GM08714 (cell line): ENCODE data around the gene TSEN54.

ENCODE experiments used
- H3K4me3 ChIP-seq: fragments of 200-500 bp; sonication (Bioruptor generic); 2 replicates; pipeline ENCODE4 v1.5.1; 2014; ENCODE audit warnings: mild to moderate bottlenecking, low read length, inconsistent platforms
- ZNF274 ChIP-seq: IDR thresholded peaks from 2 replicates; pipeline ENCODE4 v1.6.1; 2012; ENCODE audit warnings: mild to moderate bottlenecking, low read depth, low read length

Gene TSEN54

DNA sequence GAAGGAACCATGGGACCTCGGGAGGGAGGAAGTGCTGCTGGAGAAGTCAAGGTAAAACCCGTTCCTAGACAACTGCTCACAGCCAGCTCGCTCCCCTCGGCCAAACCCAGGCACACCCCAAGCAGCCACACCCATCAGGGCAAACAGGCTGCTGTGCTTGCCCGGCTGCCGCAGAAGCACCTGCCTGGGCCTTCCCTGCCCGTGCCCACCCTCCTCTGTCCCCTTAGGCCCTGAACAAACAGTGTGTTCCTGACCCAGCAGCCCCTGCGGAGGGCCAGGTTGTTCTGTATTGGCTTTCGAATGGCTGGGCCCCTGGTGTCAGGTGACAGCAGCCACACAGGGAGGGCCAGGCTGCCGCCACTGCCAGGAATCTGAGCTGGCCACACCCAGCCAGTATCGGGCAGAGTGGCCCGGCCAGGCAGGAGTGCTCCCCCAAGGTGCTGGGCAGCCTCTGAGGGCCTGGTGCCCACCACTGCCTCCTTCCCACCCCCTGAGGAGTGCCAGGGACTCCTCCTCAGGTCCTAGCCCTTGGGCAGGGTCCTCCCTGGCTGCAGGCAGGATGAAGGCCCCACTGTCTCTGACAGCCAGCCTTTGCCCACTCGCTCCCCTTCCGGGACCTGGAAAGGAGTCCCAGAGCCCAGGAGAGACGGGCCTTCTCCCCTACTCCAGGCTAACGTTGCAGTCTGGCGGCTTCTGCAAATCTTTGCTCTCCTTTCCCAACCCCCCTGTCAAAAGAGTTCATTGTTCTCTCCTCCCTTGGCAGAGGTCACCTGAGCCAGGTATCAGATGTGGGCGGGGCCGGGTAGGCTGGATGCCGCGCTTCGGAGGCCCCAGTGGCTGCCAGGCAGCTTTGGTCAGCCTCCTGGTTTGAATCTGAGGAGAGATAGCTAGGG lies 33.2 kb downstream of the TSEN54 start:
- H3K4me3 ChIP-seq = no peak overlapping the region
- TF ChIP-seq ZNF274 = no peak

DNA sequence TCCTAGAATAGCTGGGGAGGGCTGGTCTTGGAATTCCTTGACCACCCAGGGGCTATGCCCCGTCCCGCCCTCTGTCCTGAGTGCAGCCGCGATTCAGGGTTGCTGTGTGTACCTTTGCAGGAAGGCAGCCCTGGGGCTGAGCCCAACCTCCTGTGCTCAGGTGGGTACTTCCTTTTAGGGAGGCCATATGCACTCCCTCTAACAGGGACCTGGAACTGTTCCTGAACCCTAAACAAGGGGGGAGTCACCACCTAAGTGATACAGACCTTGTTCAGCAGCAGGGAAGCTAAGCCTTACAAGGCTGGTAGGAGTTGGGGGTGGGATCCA lies 33.8 kb downstream of the TSEN54 start:
- TF ChIP-seq ZNF274 = no peak
- H3K4me3 ChIP-seq = no peak overlapping the region

DNA sequence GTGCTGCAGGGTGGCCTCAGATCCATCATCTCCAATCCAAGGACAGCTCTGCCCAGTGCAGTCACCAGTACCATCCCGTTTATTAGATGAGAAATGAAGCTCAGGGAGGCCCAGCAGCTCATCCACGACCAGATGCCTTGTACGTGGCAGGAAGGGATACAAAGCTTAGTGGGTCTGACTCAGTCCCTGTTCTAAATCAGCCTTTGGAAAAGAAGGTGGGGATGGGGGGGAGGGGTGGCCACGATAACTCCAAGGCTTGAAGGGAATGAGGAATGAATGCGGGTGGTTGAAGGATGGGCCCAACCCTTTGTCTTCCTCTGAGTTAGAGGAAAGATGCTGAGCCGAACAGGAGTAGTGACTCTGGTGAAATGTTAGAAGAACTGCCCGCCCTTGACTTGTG lies 34.9 kb downstream of the TSEN54 start:
- no peak overlapping the region for H3K4me3 ChIP-seq
- TF ChIP-seq ZNF274 = no peak

DNA sequence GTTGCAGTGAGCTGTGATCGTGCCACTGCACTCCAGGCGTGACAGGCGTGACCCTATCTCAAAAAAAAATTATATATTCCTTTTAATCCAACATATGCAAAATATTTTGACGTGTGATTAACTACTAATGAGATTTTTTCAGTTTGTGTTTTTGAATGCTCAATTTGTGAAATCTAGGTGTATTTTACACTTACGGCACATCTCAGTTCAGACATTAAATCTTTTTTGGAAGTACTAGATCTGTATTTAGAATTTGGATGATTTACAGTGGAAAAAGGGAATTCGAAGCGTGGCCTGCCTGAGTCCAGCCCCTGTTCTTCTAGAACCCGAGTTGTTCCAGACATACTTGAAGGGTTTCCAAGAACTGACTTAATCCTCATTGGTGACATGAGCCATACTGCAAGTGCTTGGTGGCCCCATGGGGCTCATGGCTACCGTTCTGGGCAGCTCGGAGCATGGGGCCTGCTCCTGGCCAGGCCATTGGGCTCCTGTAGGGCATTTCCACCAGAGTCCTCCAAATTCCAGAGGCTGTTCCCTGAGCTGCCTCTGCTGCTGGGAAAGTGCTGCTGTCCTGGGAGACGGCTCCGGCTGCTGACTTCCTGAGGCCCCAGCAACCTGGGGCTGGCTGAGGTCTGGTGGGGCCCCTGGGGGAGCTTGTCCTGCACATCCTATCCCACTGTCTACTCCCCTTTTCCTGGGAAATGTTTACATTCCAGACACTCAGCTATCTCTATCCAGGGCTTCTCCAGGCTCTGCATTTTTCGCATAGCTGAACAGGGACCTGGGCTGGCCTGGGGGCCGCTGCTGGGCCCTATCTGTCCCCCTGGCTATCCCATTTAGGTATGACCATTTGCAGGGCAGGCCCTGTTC lies 36.3 kb downstream of the TSEN54 start:
- no peak for TF ChIP-seq ZNF274
- H3K4me3 ChIP-seq = no peak overlapping the region

DNA sequence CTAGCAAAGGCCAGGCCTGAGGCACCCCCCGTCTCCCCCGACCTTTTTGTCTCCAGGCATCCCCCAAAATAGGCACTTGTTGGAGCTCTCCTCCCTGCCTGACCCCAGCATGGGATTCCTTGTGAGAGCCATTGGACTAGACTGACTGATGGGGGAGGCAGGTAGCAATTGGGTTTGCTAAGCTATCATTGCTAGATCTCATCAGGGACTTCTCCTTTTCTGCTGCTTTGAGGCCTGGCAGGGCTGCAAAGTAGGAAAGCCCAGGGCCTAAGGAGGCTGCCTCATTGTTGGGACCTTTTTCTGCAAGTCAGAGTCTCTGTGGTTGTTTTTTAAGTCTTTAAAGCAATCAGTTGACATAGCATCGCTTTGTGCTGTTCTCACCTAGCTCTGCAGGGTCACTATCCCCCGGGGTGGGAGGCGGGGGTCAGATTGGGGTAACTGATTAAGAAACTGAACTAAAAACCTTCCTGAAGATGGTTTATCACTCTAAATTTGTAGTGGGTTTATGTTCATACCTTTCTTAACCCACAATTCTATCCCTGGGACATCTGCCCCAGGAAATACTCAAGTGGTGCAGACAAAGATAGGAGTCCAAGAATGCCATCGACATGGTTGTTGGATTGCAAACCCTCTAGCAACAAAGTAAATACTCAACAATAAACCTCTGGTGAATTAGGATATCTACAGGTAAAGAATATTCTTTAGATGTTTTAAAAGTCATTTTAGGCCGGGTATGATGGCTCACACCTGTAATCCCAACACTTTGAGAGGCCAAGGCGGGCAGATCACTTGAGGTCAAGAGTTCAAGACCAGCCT lies 37.2 kb downstream of the TSEN54 start:
- no peak for TF ChIP-seq ZNF274
- H3K4me3 ChIP-seq = no peak overlapping the region

DNA sequence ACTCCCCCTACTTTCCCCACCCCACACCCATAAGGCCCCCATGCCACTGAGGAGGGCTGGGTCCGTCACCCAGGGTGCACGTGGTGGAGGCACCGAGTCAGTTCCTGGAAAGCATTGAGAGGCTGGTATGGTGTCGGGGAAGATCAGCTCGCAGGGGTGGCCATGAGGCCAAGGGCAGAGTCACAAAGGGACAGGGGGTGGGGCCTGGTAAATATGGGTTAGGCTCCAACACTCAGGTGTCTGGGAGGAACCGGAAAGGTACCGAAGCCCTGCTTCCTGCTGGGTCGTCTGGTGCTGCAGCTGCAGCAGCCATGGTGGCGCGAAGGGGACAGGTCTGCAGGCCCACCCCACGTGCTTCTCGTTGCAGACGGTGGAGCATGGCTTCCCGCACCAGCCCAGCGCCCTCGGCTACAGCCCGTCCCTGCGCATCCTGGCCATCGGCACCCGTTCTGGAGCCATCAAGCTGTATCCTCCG lies 39.4 kb downstream of the TSEN54 start:
- no peak overlapping the region for H3K4me3 ChIP-seq
- no peak for TF ChIP-seq ZNF274

DNA sequence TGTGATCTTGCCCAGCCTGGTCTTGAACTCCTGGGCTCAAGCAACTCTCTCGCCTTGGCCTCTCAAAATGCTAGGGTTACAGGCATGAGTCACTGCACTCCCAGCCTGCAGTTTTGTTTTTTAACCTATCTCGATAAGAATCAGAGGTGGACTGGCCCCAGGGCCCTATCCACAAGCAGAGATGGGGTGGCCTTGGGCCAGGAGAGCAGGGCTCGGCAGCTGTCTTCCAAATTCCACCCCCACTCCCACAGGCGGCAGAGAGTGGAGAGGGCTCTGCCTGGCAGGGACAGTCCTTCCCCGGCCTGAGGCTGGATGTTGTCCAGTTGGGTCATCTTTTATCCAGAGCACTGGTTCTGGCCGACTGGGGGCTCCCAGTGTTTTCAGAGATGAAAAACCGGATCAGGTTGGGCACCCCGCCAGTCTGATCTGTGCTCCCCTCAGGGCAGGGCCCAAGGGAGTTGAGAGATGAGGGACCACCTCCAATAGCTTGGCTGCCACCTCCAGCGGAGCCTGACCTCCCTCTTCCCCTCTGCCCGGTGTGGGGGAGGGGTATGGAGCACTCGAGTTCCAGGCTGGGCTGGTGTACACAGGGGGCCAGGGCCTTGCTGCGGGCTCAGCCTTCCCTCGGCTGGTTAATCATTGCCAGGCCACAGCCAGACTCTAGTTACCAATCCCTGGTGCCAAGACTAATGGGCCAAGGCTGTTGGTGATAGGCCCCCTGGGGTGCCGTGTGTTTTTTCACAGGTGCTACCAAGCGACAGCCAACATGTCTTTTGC lies 40.9 kb downstream of the TSEN54 start:
- no peak overlapping the region for H3K4me3 ChIP-seq
- TF ChIP-seq ZNF274 = no peak

DNA sequence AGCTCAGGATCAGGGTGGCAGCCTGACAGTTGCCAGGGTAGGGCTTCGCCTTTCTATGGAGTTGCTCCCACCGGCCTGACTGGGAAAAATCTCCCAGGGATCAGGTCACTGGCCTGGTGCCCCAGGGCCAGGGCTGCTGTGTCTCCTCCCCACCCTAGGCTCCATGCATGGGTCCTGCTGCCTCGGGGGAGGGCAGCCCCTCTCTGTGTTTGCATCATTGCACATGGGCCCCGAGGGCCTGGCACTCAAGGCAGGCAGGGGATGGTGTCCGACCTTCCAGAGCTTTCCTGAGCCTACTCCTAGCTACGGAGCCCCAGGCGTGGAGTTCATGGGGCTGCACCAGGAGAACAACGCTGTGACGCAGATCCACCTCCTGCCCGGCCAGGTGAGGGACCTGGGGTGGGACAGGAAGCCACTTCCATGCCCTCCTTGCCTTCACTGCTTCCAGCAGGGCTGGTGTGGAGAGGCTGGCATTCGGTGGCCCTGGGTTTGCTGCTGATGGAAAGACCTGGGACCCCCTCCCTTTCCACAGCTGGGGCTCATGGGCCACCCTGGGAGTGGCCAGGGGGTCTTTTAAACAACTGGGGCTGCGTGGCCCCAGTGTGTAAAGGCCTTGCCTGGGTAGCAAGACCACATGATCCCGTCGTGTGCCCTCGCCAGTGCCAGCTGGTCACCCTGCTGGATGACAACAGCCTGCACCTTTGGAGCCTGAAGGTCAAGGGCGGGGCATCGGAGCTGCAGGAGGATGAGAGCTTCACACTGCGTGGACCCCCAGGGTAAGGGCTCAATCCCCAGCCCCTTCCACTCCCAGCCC lies 41.7 kb downstream of the TSEN54 start:
- no peak for TF ChIP-seq ZNF274
- no peak overlapping the region for H3K4me3 ChIP-seq

DNA sequence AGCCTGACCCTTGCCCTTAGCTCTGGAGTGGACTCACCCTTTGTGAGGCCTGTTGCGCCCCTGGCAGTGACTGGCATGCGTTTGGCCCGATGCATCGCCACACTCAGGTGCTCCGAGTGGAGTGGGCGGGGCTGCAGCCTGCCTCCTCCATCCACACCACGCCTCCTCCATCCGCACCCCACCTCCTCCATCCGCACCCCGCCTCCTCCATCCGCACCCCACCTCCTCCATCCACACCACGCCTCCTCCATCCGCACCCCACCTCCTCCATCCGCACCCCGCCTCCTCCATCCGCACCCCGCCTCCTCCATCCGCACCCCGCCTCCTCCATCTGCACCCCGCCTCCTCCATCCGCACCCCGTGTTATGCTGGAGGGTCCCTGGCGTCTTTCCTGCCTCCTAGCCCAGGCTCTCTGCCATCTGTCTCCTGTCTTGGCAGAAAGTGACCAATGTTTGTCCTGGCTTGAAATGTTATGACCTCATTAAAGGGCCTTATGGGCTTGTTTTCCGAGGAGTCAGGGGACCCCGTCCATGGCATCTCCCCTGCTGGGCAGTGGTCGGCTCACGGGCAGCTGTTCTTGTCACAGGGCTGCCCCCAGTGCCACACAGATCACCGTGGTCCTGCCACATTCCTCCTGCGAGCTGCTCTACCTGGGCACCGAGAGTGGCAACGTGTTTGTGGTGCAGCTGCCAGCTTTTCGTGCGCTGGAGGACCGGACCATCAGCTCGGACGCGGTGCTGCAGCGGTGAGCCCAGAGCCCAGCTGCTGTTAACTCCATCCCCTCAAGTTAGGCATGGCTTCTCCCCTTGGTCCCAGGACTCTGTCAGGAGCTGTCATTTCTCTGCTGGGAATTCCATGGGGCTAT lies 42.6 kb downstream of the TSEN54 start:
- TF ChIP-seq ZNF274 = no peak
- no peak overlapping the region for H3K4me3 ChIP-seq

DNA sequence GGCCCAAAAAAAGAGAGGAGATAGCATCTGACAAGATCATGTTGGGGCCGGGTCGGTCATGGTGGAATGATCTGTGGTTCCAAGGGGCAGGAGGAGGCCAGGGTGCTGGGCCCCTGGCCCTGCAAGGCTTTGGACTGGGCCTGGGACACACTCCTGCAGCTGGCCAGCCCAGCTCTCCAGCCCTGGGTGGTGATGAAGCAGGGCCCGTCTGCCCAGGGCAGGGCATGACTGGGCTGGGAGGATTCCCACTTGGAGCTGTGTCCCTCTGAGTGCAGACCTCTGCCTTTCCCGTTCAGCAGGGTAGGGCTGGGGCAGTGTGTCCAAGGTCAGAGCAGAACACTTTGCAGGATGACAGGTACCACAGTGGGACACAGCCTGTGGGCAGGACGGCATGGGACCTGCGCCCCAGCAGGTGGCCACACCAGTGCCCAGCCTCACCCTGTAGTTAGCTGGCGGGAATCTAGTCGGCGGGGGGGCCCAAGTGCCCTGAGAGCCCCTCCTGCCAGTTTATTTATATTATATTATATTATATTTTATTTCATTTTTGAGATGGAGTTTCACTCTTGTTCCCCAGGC lies 43.7 kb downstream of the TSEN54 start:
- no peak overlapping the region for H3K4me3 ChIP-seq
- no peak for TF ChIP-seq ZNF274

DNA sequence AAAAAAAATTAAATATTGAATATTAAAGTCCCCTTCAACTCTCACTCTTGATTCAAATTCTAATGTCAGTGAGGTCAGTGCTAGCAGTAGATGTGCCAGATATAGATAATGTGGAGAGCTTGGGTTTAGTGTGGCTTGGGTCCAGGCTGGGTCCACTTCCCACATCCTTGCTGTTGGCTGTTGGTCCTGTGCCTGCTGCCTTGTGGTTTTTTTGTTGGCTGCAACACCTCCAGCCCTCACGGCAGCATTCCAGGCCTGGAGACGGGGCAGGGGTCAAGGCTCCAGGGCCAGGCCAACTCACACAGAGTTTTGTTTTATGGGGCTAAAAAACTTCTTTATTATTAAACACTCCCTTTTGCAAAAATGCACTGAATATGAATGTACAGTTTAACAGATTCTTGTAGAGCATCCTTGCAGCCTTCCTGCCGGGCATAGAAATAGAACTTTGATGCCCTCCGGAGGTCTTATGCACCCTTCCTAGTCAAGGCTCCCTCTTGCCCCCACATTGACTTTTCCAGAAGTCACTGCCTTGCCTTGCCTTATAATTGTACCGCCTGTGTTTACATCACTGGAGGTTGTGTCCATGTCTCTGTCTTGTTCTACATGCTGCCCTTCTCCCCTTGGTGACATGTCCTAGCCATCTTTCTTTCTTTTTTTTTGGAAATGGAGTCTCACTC lies 45.7 kb downstream of the TSEN54 start:
- no peak for TF ChIP-seq ZNF274
- no peak overlapping the region for H3K4me3 ChIP-seq
